GM12878 (cell line): ENCODE data around the gene RALGPS2. TPM values are rescaled to one million over a fixed set of nuclear protein-coding genes. Genes with fewer than 3 reads are reported as not detected.
A peak's percentile ranks its signal among the peaks of the same experiment; 100 is the strongest.

ENCODE experiments used
- ATAC-seq: fragments of 200-7000 bp; cut with Tn5 transposase; 3 replicates; pipeline ENCODE4 v1.9.1; 2020; ENCODE audit warnings: mild to moderate bottlenecking, moderate library complexity
- BruUV-seq: library from RNA; stranded (reverse); fragments of 400-500 nt; replicated peaks from 2 replicates; lab custom pipeline; 2021; lab: Mats Ljungman, UMichigan
- CTCF ChIA-PET: fragments of 300-600 bp; sonication (Branson Sonifier 250); formaldehyde crosslinking; extraction: SDS; loops from one replicate; lab custom pipeline; 2021; ENCODE audit warnings: inconsistent platforms; lab: Yijun Ruan, JAX
- POLR2A ChIA-PET: fragments of 350-600 bp; formaldehyde crosslinking; extraction: SDS; loops from one replicate; lab custom pipeline; 2021; ENCODE audit warnings: inconsistent platforms; lab: Charles Lee
- RAD21 ChIA-PET: fragments of 300-600 bp; sonication (Branson Sonifier 250); formaldehyde crosslinking; loops from one replicate; lab custom pipeline; 2023; ENCODE audit warnings: antibody characterized with exemption; ENCODE audit not compliant: unreplicated experiment; lab: Charles Lee
- SMC1A ChIA-PET: fragments of 300-600 bp; sonication (Branson Sonifier 250); formaldehyde crosslinking; loops from one replicate; lab custom pipeline; 2023; ENCODE audit not compliant: unreplicated experiment, uncharacterized antibody; lab: Charles Lee
- DNase-seq: peaks from one replicate; pipeline ENCODE4 v3.0.0-alpha.2; 2011; ENCODE audit warnings: low read depth, low spot score
- FAIRE-seq: peaks from 3 replicates; lab custom pipeline; 2011; peaks lifted over from hg19 to GRCh38; lab: Jason Lieb, UNC
- H2AFZ ChIP-seq: 2 replicates; pipeline ENCODE4 v1.6.0; 2011; ENCODE audit warnings: low read depth, low read length, control low read depth; ENCODE audit not compliant: control insufficient read depth
- H3K27ac ChIP-seq: 2 replicates; pipeline ENCODE4 v1.5.1; 2011; ENCODE audit warnings: control low read depth; ENCODE audit not compliant: control insufficient read depth, insufficient read depth
- H3K27me3 ChIP-seq, 2 experiments: replicated peaks in 1 of 2; 2 replicates each; pipeline versions ENCODE4 v1.6.0 to v1.6.1; 2011; ENCODE audit warnings: low read length in 1 of 2; ENCODE audit not compliant: control insufficient read depth in 2 of 2, insufficient read depth in 2 of 2
- H3K36me3 ChIP-seq, 2 experiments: 2 replicates each; pipeline ENCODE4 v1.5.1; 2011; ENCODE audit warnings: low read length in 1 of 2; ENCODE audit not compliant: control insufficient read depth in 2 of 2, insufficient read depth in 2 of 2
- H3K4me1 ChIP-seq: 2 replicates; pipeline ENCODE4 v1.6.1; 2011; ENCODE audit warnings: mild to moderate bottlenecking, low read length, moderate library complexity, mixed read lengths; ENCODE audit not compliant: control insufficient read depth, insufficient read depth
- H3K4me2 ChIP-seq: 2 replicates; pipeline ENCODE4 v1.6.0; 2011; ENCODE audit warnings: control low read depth; ENCODE audit not compliant: control insufficient read depth, insufficient read depth
- H3K4me3 ChIP-seq: fragments of 200-600 bp; sonication (generic); 2 replicates; pipeline ENCODE4 v1.5.1; 2016
- H3K79me2 ChIP-seq: 2 replicates; pipeline ENCODE4 v1.6.0; 2011; ENCODE audit warnings: low read length; ENCODE audit not compliant: control insufficient read depth, insufficient read depth
- H3K9ac ChIP-seq: 2 replicates; pipeline ENCODE4 v1.8.0; 2011; ENCODE audit warnings: low read length, control low read depth, mixed read lengths; ENCODE audit not compliant: control insufficient read depth, insufficient read depth
- H3K9me3 ChIP-seq: replicated peaks from 3 replicates; pipeline ENCODE4 v1.5.1; 2011; ENCODE audit warnings: mild to moderate bottlenecking, low read length; ENCODE audit not compliant: control insufficient read depth, insufficient read depth
- H4K20me1 ChIP-seq: 2 replicates; pipeline ENCODE4 v1.6.0; 2011; ENCODE audit not compliant: control insufficient read depth, insufficient read depth
- ATF3 ChIP-seq: IDR thresholded peaks from 2 replicates; pipeline ENCODE4 v1.6.1; 2011; ENCODE audit warnings: low read depth, mild to moderate bottlenecking, low read length, moderate library complexity, borderline replicate concordance; ENCODE audit errors: extremely low read depth
- CBX5 ChIP-seq: sonication (generic); IDR thresholded peaks from 2 replicates; pipeline ENCODE4 v1.6.1; 2016; ENCODE audit warnings: low read depth, moderate library complexity, mild to moderate bottlenecking, inconsistent platforms
- CREM ChIP-seq: IDR thresholded peaks from 2 replicates; pipeline ENCODE4 v1.6.1; 2014; ENCODE audit warnings: antibody characterized with exemption, low read depth
- CTCF ChIP-seq, 3 experiments: IDR thresholded peaks in 2 of 3; conservative IDR thresholded peaks in 1 of 3; 2 replicates each; pipeline ENCODE4 v1.5.1; 2011; ENCODE audit warnings: low read depth in 3 of 3, low read length in 3 of 3, mild to moderate bottlenecking in 3 of 3, control low read depth in 2 of 3, moderate library complexity in 2 of 3, inconsistent platforms in 1 of 3, mixed read lengths in 1 of 3; ENCODE audit not compliant: control insufficient read depth in 2 of 3, insufficient read depth in 1 of 3; ENCODE audit errors: extremely low read depth in 1 of 3
- DPF2 ChIP-seq: fragments of 450-650 bp; IDR thresholded peaks from 2 replicates; pipeline ENCODE4 v1.6.1; 2017; ENCODE audit warnings: mild to moderate bottlenecking
- EED ChIP-seq: sonication (generic); IDR thresholded peaks from 2 replicates; pipeline ENCODE4 v1.6.1; 2016; ENCODE audit warnings: antibody characterized with exemption, low read depth
- GATAD2B ChIP-seq: fragments of 450-650 bp; conservative IDR thresholded peaks from 2 replicates; pipeline ENCODE4 v1.6.1; 2017; ENCODE audit warnings: low read depth, mild to moderate bottlenecking, moderate library complexity
- JUND ChIP-seq: IDR thresholded peaks from 2 replicates; pipeline ENCODE4 v1.6.1; 2012; ENCODE audit warnings: low read depth, mild to moderate bottlenecking, low read length, improper control_type of control experiment, moderate library complexity
- NFYB ChIP-seq: IDR thresholded peaks from 2 replicates; pipeline ENCODE4 v1.6.1; 2011; ENCODE audit warnings: low read depth, mild to moderate bottlenecking, low read length, improper control_type of control experiment, moderate library complexity; ENCODE audit not compliant: insufficient read depth
- POLR2A ChIP-seq: IDR thresholded peaks from 2 replicates; pipeline ENCODE4 v1.6.1; 2011; ENCODE audit warnings: low read depth, mild to moderate bottlenecking, low read length
- POU2F2 ChIP-seq: IDR thresholded peaks from 3 replicates; pipeline ENCODE4 v1.6.1; 2011; ENCODE audit warnings: low read depth, mild to moderate bottlenecking, low read length, borderline replicate concordance
- RAD21 ChIP-seq: IDR thresholded peaks from 2 replicates; pipeline ENCODE4 v1.6.1; 2011; ENCODE audit warnings: mild to moderate bottlenecking, low read depth, low read length, moderate library complexity; ENCODE audit not compliant: insufficient read depth
- RELA ChIP-seq: fragments of 450-650 bp; IDR thresholded peaks from 2 replicates; pipeline ENCODE4 v1.8.0; 2014; ENCODE audit warnings: borderline replicate concordance; ENCODE audit not compliant: partially characterized antibody
- SMAD1 ChIP-seq: fragments of 450-650 bp; IDR thresholded peaks from 2 replicates; pipeline ENCODE4 v1.6.1; 2018; ENCODE audit warnings: mild to moderate bottlenecking, low read depth; ENCODE audit not compliant: partially characterized antibody
- SMC3 ChIP-seq: IDR thresholded peaks from 2 replicates; pipeline ENCODE4 v1.6.1; 2011; ENCODE audit warnings: low read length, improper control_type of control experiment, borderline replicate concordance
- ZBED1 ChIP-seq: IDR thresholded peaks from 2 replicates; pipeline ENCODE4 v1.6.1; 2016; ENCODE audit warnings: borderline replicate concordance
- ZNF24 ChIP-seq: fragments of 450-650 bp; IDR thresholded peaks from 2 replicates; pipeline ENCODE4 v1.6.1; 2017; ENCODE audit warnings: antibody characterized with exemption, mild to moderate bottlenecking
- ZNF384 ChIP-seq: IDR thresholded peaks from 2 replicates; pipeline ENCODE4 v1.6.1; 2012; ENCODE audit warnings: low read depth, mild to moderate bottlenecking, low read length, improper control_type of control experiment, borderline replicate concordance
- ZNF622 ChIP-seq: fragments of 450-650 bp; IDR thresholded peaks from 2 replicates; pipeline ENCODE4 v1.6.1; 2017; ENCODE audit warnings: mild to moderate bottlenecking, inconsistent platforms
- ZSCAN29 ChIP-seq: fragments of 450-650 bp; IDR thresholded peaks from 2 replicates; pipeline ENCODE4 v1.6.1; 2017; ENCODE audit warnings: mild to moderate bottlenecking, moderate library complexity
- WGBS: methylation state at CpG from one replicate; pipeline ENCODE4 v1.1.6; 2016; ENCODE audit warnings: low lambda C conversion rate; ENCODE audit not compliant: insufficient replicate concordance, insufficient coverage; ENCODE audit errors: missing lambda C conversion rate; 5-methylcytosine and 5-hydroxymethylcytosine counted together
- in situ Hi-C: fragments of 300-500 bp; cut with MboI; formaldehyde crosslinking; loops from 9 replicates; pipeline ENCODE4 v1.14.3; 2018; ENCODE audit warnings: mixed read lengths
- intact Hi-C: fragments of 100-400 bp; cut with micrococcal nuclease; formaldehyde crosslinking; loops from one replicate; pipeline ENCODE4 v1.14.2; 2022; ENCODE audit not compliant: unreplicated experiment
- polyA plus RNA-seq, 11 experiments: library from polyadenylated mRNA; depleted of rRNA in 4 of 11; unstranded in 6 of 11; stranded (reverse) in 5 of 11; fragments of >200 nt; fragmentation: Nextera tagmentation in 4 of 11; fragmentation: Illumina TruSeq in 1 of 11; extraction: Ambion mirVana in 4 of 11; extraction: Trizol in 1 of 11; gene quantifications; 1 replicate in 1 of 11; 2 replicates in 10 of 11; pipeline versions ENCODE4 v1.2.1 to v1.2.3, GENCODE V29; 2011 to 2016; ENCODE audit warnings: inconsistent platforms in 2 of 11, missing spikeins in 2 of 11, low read depth in 1 of 11
- total RNA-seq, 4 experiments: library from RNA; depleted of rRNA in 3 of 4; stranded (reverse); fragments of >200 nt in 3 of 4; fragmentation: Illumina TruSeq in 1 of 4; extraction: Trizol in 1 of 4; gene quantifications; 2 replicates each; pipeline versions ENCODE4 v1.2.1 to v1.2.3, GENCODE V29; 2013 to 2021
- TF ChIP-seq, protein P1 (sequence below): fragments of 450-650 bp; IDR thresholded peaks from 2 replicates; pipeline ENCODE4 v1.6.1; 2018; ENCODE audit warnings: mild to moderate bottlenecking, low read depth, moderate library complexity; ENCODE audit not compliant: partially characterized antibody

Gene RALGPS2
- total and polyA plus RNA-seq, 10 of the 15 experiments (the other 5 are each of a cell fraction or from before 2014, with no cell fraction given) = 0.08 to 3.7 (median 0.50) TPM

DNA sequence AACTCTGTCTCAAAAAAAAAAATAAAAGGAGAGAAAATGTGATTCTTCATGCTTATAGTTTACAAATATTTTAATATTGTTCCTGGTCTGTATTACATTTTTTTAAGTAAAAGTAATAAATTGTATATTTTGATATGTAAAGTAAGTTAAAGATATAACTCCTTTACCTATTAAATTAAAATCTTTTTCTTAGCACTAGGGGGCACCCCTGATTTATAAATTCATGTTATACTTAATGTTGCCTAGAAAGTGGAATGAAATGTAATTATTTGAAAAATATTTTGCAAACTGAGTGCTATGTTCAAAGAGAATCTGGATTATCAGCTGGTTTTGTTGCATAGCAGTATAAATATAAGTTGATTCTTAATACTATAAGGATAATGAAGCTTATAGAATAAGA is 49.2 kb downstream of the RALGPS2 start (continued):
- TF ChIP-seq NFYB = no peak
- TF ChIP-seq SMAD1 = no peak
- TF ChIP-seq ZNF24 = no peak
- TF ChIP-seq ZNF622 = no peak
- TF ChIP-seq CREM = no peak
- 0 out of 2 replicates have a peak, but pooled peaks have one; percentile 33 for TF ChIP-seq RAD21
- TF ChIP-seq ATF3 = no peak
- TF ChIP-seq SMC3 = peak; percentile 42; the same call in 1 of the 2 replicates
- TF ChIP-seq CTCF (IDR thresholded peaks at IDR 0.05 in 2 of 3, conservative IDR thresholded peaks at IDR 0.05 in 1 of 3; ENCODE audit: control insufficient read depth in 2 of 3, extremely low read depth in 1 of 3, insufficient read depth in 1 of 3, low read depth in 3 of 3, low read length in 3 of 3) = peak in 1 of 3 experiments; percentile 17; a peak in 1 of 6 replicates

DNA sequence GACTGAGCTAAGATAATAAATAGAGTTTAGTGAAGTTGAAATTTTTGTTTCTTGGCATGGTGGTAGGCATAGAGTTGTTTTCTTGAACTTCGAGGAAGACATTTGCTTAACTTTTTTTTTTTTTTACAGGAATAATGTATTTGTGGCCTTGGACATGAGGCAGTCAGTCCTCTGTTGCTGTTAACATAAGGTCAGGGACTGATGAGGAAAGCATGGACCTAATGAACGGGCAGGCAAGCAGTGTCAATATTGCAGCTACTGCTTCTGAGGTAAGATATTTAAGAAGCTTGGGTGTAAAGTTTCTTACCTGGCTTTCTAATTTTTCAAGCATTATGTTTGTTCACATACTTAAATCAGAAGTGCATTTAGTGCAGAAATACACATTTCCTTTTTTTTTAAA is 51.5 kb downstream of the RALGPS2 start:
- Histone ChIP-seq H3K36me3 (no peaks in the 10 kb centered on the region), H3K9me3 (no peaks in the 10 kb centered on the region), H3K27me3 (no peaks in the 10 kb centered on the region), H2AFZ (no peak overlapping the region), H3K4me3 (no peak overlapping the region), H3K27ac (no peak overlapping the region), H3K4me1 (no peaks in the 10 kb centered on the region), H3K79me2 (no peaks in the 10 kb centered on the region), H3K9ac (no peak overlapping the region), H3K4me2 (no peak overlapping the region), H4K20me1 (no peaks in the 10 kb centered on the region)
- BruUV-seq = no TSS peak
- ChIA-PET RAD21 (no interaction called here), POLR2A (no interaction called here), SMC1A (interaction anchor here (0.6 to 6.2 kb wide), 4 partner anchors 22 to 241 kb away, joined by 3 to 34 read pairs (median 4); no protein-coding TSS in a partner anchor), CTCF (interaction anchor here (0.6 to 5.4 kb wide), 9 partner anchors 8 to 1209 kb away, joined by 3 to 64 read pairs (median 3); no protein-coding TSS in a partner anchor)
- no peak for ATAC-seq
- DNase-seq = no peak
- no peak for FAIRE-seq
- intact Hi-C loops = no loop called here
- in situ Hi-C loops = no loop called here
- 64% methylated on average over 2 of the region's 2 CpGs for WGBS
- TF ChIP-seq GATAD2B (no peak), ZBED1 (no peak), EED (no peak), ZSCAN29 (no peak), JUND (no peak), CBX5 (no peak), POLR2A (no peak), RELA (no peak), DPF2 (no peak), ZNF384 (no peak), POU2F2 (no peak)
- TF ChIP-seq, protein P1, sequence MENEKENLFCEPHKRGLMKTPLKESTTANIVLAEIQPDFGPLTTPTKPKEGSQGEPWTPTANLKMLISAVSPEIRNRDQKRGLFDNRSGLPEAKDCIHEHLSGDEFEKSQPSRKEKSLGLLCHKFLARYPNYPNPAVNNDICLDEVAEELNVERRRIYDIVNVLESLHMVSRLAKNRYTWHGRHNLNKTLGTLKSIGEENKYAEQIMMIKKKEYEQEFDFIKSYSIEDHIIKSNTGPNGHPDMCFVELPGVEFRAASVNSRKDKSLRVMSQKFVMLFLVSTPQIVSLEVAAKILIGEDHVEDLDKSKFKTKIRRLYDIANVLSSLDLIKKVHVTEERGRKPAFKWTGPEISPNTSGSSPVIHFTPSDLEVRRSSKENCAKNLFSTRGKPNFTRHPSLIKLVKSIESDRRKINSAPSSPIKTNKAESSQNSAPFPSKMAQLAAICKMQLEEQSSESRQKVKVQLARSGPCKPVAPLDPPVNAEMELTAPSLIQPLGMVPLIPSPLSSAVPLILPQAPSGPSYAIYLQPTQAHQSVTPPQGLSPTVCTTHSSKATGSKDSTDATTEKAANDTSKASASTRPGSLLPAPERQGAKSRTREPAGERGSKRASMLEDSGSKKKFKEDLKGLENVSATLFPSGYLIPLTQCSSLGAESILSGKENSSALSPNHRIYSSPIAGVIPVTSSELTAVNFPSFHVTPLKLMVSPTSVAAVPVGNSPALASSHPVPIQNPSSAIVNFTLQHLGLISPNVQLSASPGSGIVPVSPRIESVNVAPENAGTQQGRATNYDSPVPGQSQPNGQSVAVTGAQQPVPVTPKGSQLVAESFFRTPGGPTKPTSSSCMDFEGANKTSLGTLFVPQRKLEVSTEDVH = no peak
